ENCODE measurements around the gene FRMD4A.

The FRMD4A gene

GRCh38 chr10:13658264-13658663 lies 672.5 kb downstream of the FRMD4A start:
- no peaks in the 10 kb centered on the region for H3K9me3 ChIP-seq (ENCODE audit: insufficient read depth, low read depth, low read length)
- 93% methylated on average over 10 of the region's 10 CpGs for WGBS

GRCh38 chr10:13657101-13657680 lies 673.5 kb downstream of the FRMD4A start:
- Histone ChIP-seq H3K9me3 (ENCODE audit: insufficient read depth, low read depth, low read length) (no peaks in the 10 kb centered on the region), H3K27ac (ENCODE audit: low read depth, low read length) (no peak overlapping the region), H3K9ac (ENCODE audit: low read depth, low read length) (no peak overlapping the region), H3K4me1 (ENCODE audit: insufficient read depth, low read length) (no peaks in the 10 kb centered on the region), H3K27me3 (ENCODE audit: insufficient read depth, low read length) (no peaks in the 10 kb centered on the region), H3K36me3 (ENCODE audit: insufficient read depth, low read length) (peaks cover 78% of the 10 kb centered on the region), H3K4me3 (ENCODE audit: low read length) (no peak overlapping the region)
- 97% methylated on average over 49 of the region's 49 CpGs for WGBS

More at GRCh38 chr10:13658264-13658663, 672.5 kb downstream of the FRMD4A start:
- peaks cover 78% of the 10 kb centered on the region for H3K36me3 ChIP-seq (ENCODE audit: insufficient read depth, low read length)
- no peaks in the 10 kb centered on the region for H3K27me3 ChIP-seq (ENCODE audit: insufficient read depth, low read length)
- no peaks in the 10 kb centered on the region for H3K4me1 ChIP-seq (ENCODE audit: insufficient read depth, low read length)
- H3K9ac ChIP-seq (ENCODE audit: low read depth, low read length) = no peak overlapping the region
- no peak overlapping the region for H3K27ac ChIP-seq (ENCODE audit: low read depth, low read length)
- H3K4me3 ChIP-seq (ENCODE audit: low read length) = no peak overlapping the region

GRCh38 chr10:13656337-13657100 lies 674.2 kb downstream of the FRMD4A start:
- Histone ChIP-seq H3K9me3 (ENCODE audit: insufficient read depth, low read depth, low read length) (no peaks in the 10 kb centered on the region), H3K27me3 (ENCODE audit: insufficient read depth, low read length) (no peaks in the 10 kb centered on the region), H3K4me1 (ENCODE audit: insufficient read depth, low read length) (no peaks in the 10 kb centered on the region), H3K27ac (ENCODE audit: low read depth, low read length) (no peak overlapping the region), H3K9ac (ENCODE audit: low read depth, low read length) (no peak overlapping the region), H3K4me3 (ENCODE audit: low read length) (no peak overlapping the region), H3K36me3 (ENCODE audit: insufficient read depth, low read length) (peaks cover 78% of the 10 kb centered on the region)
- 97% methylated on average over 68 of the region's 68 CpGs for WGBS

GRCh38 chr10:13654846-13655245 lies 675.9 kb downstream of the FRMD4A start:
- H3K27ac ChIP-seq (ENCODE audit: low read depth, low read length) = no peak overlapping the region
- no peaks in the 10 kb centered on the region for H3K27me3 ChIP-seq (ENCODE audit: insufficient read depth, low read length)
- H3K9me3 ChIP-seq (ENCODE audit: insufficient read depth, low read depth, low read length) = no peaks in the 10 kb centered on the region
- H3K4me1 ChIP-seq (ENCODE audit: insufficient read depth, low read length) = no peaks in the 10 kb centered on the region
- H3K4me3 ChIP-seq (ENCODE audit: low read length) = no peak overlapping the region
- WGBS = 95% methylated on average over 4 of the region's 4 CpGs
- no peak overlapping the region for H3K9ac ChIP-seq (ENCODE audit: low read depth, low read length)
- H3K36me3 ChIP-seq (ENCODE audit: insufficient read depth, low read length) = peaks cover 86% of the 10 kb centered on the region

GRCh38 chr10:13654118-13654830 lies 676.5 kb downstream of the FRMD4A start:
- Histone ChIP-seq H3K4me1 (ENCODE audit: insufficient read depth, low read length) (no peaks in the 10 kb centered on the region), H3K9me3 (ENCODE audit: insufficient read depth, low read depth, low read length) (no peaks in the 10 kb centered on the region), H3K27ac (ENCODE audit: low read depth, low read length) (no peak overlapping the region), H3K27me3 (ENCODE audit: insufficient read depth, low read length) (no peaks in the 10 kb centered on the region), H3K36me3 (ENCODE audit: insufficient read depth, low read length) (peaks cover 82% of the 10 kb centered on the region), H3K4me3 (ENCODE audit: low read length) (no peak overlapping the region), H3K9ac (ENCODE audit: low read depth, low read length) (no peak overlapping the region)
- WGBS = 95% methylated on average over 8 of the region's 8 CpGs

- no peaks in the 10 kb centered on the region for H3K9me3 ChIP-seq (ENCODE audit: insufficient read depth, low read depth, low read length)
These were observed 677.9 kb downstream of the FRMD4A start for GRCh38 chr10:13652860-13653259.

GRCh38 chr10:13651969-13652720 lies 678.6 kb downstream of the FRMD4A start:
- Histone ChIP-seq H3K27me3 (ENCODE audit: insufficient read depth, low read length) (no peaks in the 10 kb centered on the region), H3K4me1 (ENCODE audit: insufficient read depth, low read length) (no peaks in the 10 kb centered on the region), H3K36me3 (ENCODE audit: insufficient read depth, low read length) (peaks cover 87% of the 10 kb centered on the region), H3K9me3 (ENCODE audit: insufficient read depth, low read depth, low read length) (no peaks in the 10 kb centered on the region), H3K4me3 (ENCODE audit: low read length) (no peak overlapping the region), H3K27ac (ENCODE audit: low read depth, low read length) (no peak overlapping the region), H3K9ac (ENCODE audit: low read depth, low read length) (no peak overlapping the region)
- 90% methylated on average over 5 of the region's 5 CpGs for WGBS

More at GRCh38 chr10:13652860-13653259, 677.9 kb downstream of the FRMD4A start:
- no peak overlapping the region for H3K27ac ChIP-seq (ENCODE audit: low read depth, low read length)
- WGBS = 92% methylated on average over 6 of the region's 6 CpGs
- H3K4me1 ChIP-seq (ENCODE audit: insufficient read depth, low read length) = no peaks in the 10 kb centered on the region
- H3K36me3 ChIP-seq (ENCODE audit: insufficient read depth, low read length) = peaks cover 85% of the 10 kb centered on the region
- no peaks in the 10 kb centered on the region for H3K27me3 ChIP-seq (ENCODE audit: insufficient read depth, low read length)
- H3K9ac ChIP-seq (ENCODE audit: low read depth, low read length) = no peak overlapping the region
- H3K4me3 ChIP-seq (ENCODE audit: low read length) = no peak overlapping the region

GRCh38 chr10:13650961-13651360 lies 679.8 kb downstream of the FRMD4A start:
- Histone ChIP-seq H3K4me3 (ENCODE audit: low read length) (no peak overlapping the region), H3K27ac (ENCODE audit: low read depth, low read length) (no peak overlapping the region), H3K4me1 (ENCODE audit: insufficient read depth, low read length) (no peaks in the 10 kb centered on the region), H3K36me3 (ENCODE audit: insufficient read depth, low read length) (peaks cover 92% of the 10 kb centered on the region), H3K27me3 (ENCODE audit: insufficient read depth, low read length) (no peaks in the 10 kb centered on the region), H3K9ac (ENCODE audit: low read depth, low read length) (no peak overlapping the region), H3K9me3 (ENCODE audit: insufficient read depth, low read depth, low read length) (no peaks in the 10 kb centered on the region)
- WGBS = 92% methylated on average over 5 of the region's 5 CpGs

GRCh38 chr10:13649844-13650520 lies 680.7 kb downstream of the FRMD4A start:
- no peaks in the 10 kb centered on the region for H3K27me3 ChIP-seq (ENCODE audit: insufficient read depth, low read length)
- no peak overlapping the region for H3K27ac ChIP-seq (ENCODE audit: low read depth, low read length)
- peaks cover 90% of the 10 kb centered on the region for H3K36me3 ChIP-seq (ENCODE audit: insufficient read depth, low read length)
- no peak overlapping the region for H3K9ac ChIP-seq (ENCODE audit: low read depth, low read length)
- no peaks in the 10 kb centered on the region for H3K9me3 ChIP-seq (ENCODE audit: insufficient read depth, low read depth, low read length)
- no peaks in the 10 kb centered on the region for H3K4me1 ChIP-seq (ENCODE audit: insufficient read depth, low read length)
- no peak overlapping the region for H3K4me3 ChIP-seq (ENCODE audit: low read length)
- 92% methylated on average over 4 of the region's 5 CpGs for WGBS

GRCh38 chr10:13648425-13648824 lies 682.3 kb downstream of the FRMD4A start:
- H3K4me3 ChIP-seq (ENCODE audit: low read length) = no peak overlapping the region
- no peaks in the 10 kb centered on the region for H3K9me3 ChIP-seq (ENCODE audit: insufficient read depth, low read depth, low read length)
- H3K27me3 ChIP-seq (ENCODE audit: insufficient read depth, low read length) = no peaks in the 10 kb centered on the region
- H3K36me3 ChIP-seq (ENCODE audit: insufficient read depth, low read length) = peaks cover 75% of the 10 kb centered on the region
- 96% methylated on average over 12 of the region's 12 CpGs for WGBS
- no peaks in the 10 kb centered on the region for H3K4me1 ChIP-seq (ENCODE audit: insufficient read depth, low read length)
- H3K9ac ChIP-seq (ENCODE audit: low read depth, low read length) = no peak overlapping the region
- no peak overlapping the region for H3K27ac ChIP-seq (ENCODE audit: low read depth, low read length)

All from HUES64 (cell line).